Naive thymus-derived CD4-positive, alpha-beta T cell (primary cell): ENCODE data around the gene UIMC1. TPM values are rescaled to one million over a fixed set of nuclear protein-coding genes. Genes with fewer than 3 reads are reported as not detected.

ENCODE experiments used
- ATAC-seq: fragments of 150-1000 bp; cut with Tn5 transposase; 2 replicates; pipeline ENCODE4 v1.10.0; 2021; ENCODE audit warnings: mild to moderate bottlenecking, moderate library complexity
- CTCF ChIA-PET: fragments of 350-600 bp; sonication (Branson Sonifier 250); formaldehyde crosslinking; loops from one replicate; lab custom pipeline; 2021; ENCODE audit warnings: antibody characterized with exemption; lab: Charles Lee
- POLR2A ChIA-PET: fragments of 350-600 bp; sonication (Branson Sonifier 250); formaldehyde crosslinking; loops from one replicate; lab custom pipeline; 2021; ENCODE audit warnings: antibody characterized with exemption, inconsistent platforms; lab: Charles Lee
- DNase-seq, 9 donors: peaks; one replicate each; pipeline versions ENCODE4 v3.0.0 to v3.0.0-alpha.2; 2020 to 2022; ENCODE audit warnings: mixed read lengths in 1 of 9
- H3K27ac ChIP-seq: one replicate; pipeline ENCODE4 v1.7.0; 2013; ENCODE audit warnings: mild to moderate bottlenecking, low read depth, low read length, moderate library complexity
- H3K27me3 ChIP-seq, 2 donors: one replicate each; pipeline ENCODE4 v1.7.0; 2013; ENCODE audit warnings: low read length in 2 of 2, mild to moderate bottlenecking in 2 of 2, moderate library complexity in 2 of 2; ENCODE audit not compliant: control insufficient read depth in 2 of 2, insufficient read depth in 2 of 2
- H3K36me3 ChIP-seq, 3 experiments: 1 replicate in 2 of 3; 2 replicates in 1 of 3; pipeline ENCODE4 v1.7.0; 2013; ENCODE audit warnings: low read length in 3 of 3, mild to moderate bottlenecking in 3 of 3, moderate library complexity in 1 of 3; ENCODE audit not compliant: insufficient read depth in 3 of 3, control insufficient read depth in 2 of 3
- H3K4me1 ChIP-seq, 2 donors: one replicate each; pipeline ENCODE4 v1.7.0; 2013; ENCODE audit warnings: low read length in 2 of 2, mild to moderate bottlenecking in 2 of 2, moderate library complexity in 1 of 2; ENCODE audit not compliant: control insufficient read depth in 2 of 2, insufficient read depth in 2 of 2
- H3K4me3 ChIP-seq: 2 replicates; pipeline ENCODE4 v1.7.0; 2013; ENCODE audit warnings: mild to moderate bottlenecking, low read length
- H3K9me3 ChIP-seq, 3 experiments: 1 replicate in 2 of 3; 2 replicates in 1 of 3; pipeline ENCODE4 v1.7.0; 2013; ENCODE audit warnings: low read length in 3 of 3; ENCODE audit not compliant: control insufficient read depth in 2 of 3
- H3K27ac Mint-ChIP-seq, 9 donors: one replicate each; pipeline ENCODE4 v1.8.0; 2020 to 2022; ENCODE audit warnings: mixed read lengths in 9 of 9, mild to moderate bottlenecking in 8 of 9, moderate library complexity in 5 of 9, inconsistent platforms in 2 of 9
- H3K27me3 Mint-ChIP-seq, 5 donors: one replicate each; pipeline ENCODE4 v1.8.0; 2021 to 2022; ENCODE audit warnings: mixed read lengths in 5 of 5, mild to moderate bottlenecking in 1 of 5
- H3K36me3 Mint-ChIP-seq, 5 donors: one replicate each; pipeline ENCODE4 v1.8.0; 2020 to 2022; ENCODE audit warnings: mixed read lengths in 5 of 5, mild to moderate bottlenecking in 3 of 5, inconsistent platforms in 1 of 5
- H3K4me1 Mint-ChIP-seq, 7 donors: one replicate each; pipeline ENCODE4 v1.8.0; 2020 to 2022; ENCODE audit warnings: mixed read lengths in 7 of 7, mild to moderate bottlenecking in 3 of 7, inconsistent platforms in 1 of 7
- H3K4me3 Mint-ChIP-seq, 10 donors: one replicate each; pipeline ENCODE4 v1.8.0; 2020 to 2022; ENCODE audit warnings: mild to moderate bottlenecking in 10 of 10, mixed read lengths in 10 of 10, moderate library complexity in 6 of 10, inconsistent platforms in 2 of 10
- H3K9me3 Mint-ChIP-seq, 11 donors: one replicate each; pipeline ENCODE4 v1.8.0; 2020 to 2022; ENCODE audit warnings: mixed read lengths in 11 of 11, mild to moderate bottlenecking in 4 of 11, inconsistent platforms in 1 of 11, moderate library complexity in 1 of 11
- intact Hi-C, 2 donors: fragments of 100-400 bp; cut with micrococcal nuclease; formaldehyde crosslinking; loops; one replicate each; pipeline ENCODE4 v1.15.1; 2023
- polyA plus RNA-seq, 2 donors: library from polyadenylated mRNA; unstranded; fragments of 300-500 nt; fragmentation: Illumina TruSeq; gene quantifications; one replicate each; pipeline ENCODE4 v1.2.3, GENCODE V29; 2021
- total RNA-seq, 6 experiments: library from RNA in 5 of 6; stranded (reverse) in 5 of 6; gene quantifications; 1 replicate in 5 of 6; 2 replicates in 1 of 6; pipeline ENCODE4 v1.2.3 and lab custom pipeline; 2021 to 2026

Gene UIMC1
- total and polyA plus RNA-seq, 7 experiments from 2014 or later = 17.5 to 60.8 (median 56.8) TPM

DNA sequence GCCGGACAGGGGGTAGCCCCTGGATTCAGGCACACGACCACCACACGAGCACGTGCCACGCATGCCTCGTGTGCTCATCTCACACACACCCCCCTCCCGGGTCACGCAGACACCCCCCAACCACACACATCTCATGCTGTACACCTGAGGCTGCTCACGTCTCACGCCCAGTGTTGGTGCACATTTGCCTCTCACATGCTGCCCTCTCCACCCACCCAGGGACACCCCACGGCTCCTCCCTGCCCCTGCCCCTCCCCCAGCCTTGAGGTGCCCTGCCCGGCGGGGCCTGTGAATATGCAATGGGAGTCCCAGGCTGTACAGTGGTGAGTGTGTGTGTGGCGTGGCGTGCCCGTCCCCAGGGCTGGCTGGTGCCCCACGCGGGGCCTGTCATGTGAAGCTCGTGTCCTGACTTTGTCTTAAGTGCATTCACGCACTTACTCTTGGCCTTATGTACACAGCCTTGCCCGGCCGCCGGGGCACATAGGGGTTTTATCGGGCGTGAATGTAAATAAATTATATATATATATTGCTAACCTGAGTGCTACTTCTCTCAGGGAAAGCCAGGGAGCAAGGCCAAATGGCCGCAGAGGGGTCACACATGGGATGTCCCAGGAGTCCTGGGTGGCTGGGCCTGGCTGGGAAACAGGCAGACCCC lies 126.1 kb downstream of the UIMC1 start:
- no peak overlapping the region for H3K27ac Mint-ChIP-seq
- intact Hi-C loops = no loop called here
- no peaks in the 10 kb centered on the region for H3K36me3 Mint-ChIP-seq
- ChIA-PET POLR2A (no interaction called here), CTCF (no interaction called here)
- Histone ChIP-seq H3K9me3 (no peaks in the 10 kb centered on the region), H3K27me3 (no peaks in the 10 kb centered on the region), H3K4me3 (no peak overlapping the region), H3K36me3 (no peaks in the 10 kb centered on the region), H3K4me1 (peaks cover 0 to 7% of the 10 kb centered on the region in 2 donors), H3K27ac (no peak overlapping the region)
- H3K4me1 Mint-ChIP-seq = peaks cover 0 to 18% (median 8%) of the 10 kb centered on the region in 7 donors
- ATAC-seq = no peak
- H3K9me3 Mint-ChIP-seq = no peaks in the 10 kb centered on the region
- DNase-seq = no peak
- H3K27me3 Mint-ChIP-seq = peaks cover 11 to 25% (median 12%) of the 10 kb centered on the region in 5 donors
- no peak overlapping the region for H3K4me3 Mint-ChIP-seq

- no peak overlapping the region for H3K27ac ChIP-seq
- H3K27me3 Mint-ChIP-seq = peaks cover 15 to 32% (median 18%) of the 10 kb centered on the region in 5 donors
- H3K9me3 ChIP-seq = no peaks in the 10 kb centered on the region
- H3K4me1 Mint-ChIP-seq = peaks cover 0 to 18% (median 6%) of the 10 kb centered on the region in 7 donors
- no peak overlapping the region for H3K27ac Mint-ChIP-seq
- CTCF ChIA-PET = no interaction called here
- H3K36me3 ChIP-seq = no peaks in the 10 kb centered on the region
- H3K9me3 Mint-ChIP-seq = no peaks in the 10 kb centered on the region
- H3K4me1 ChIP-seq = peaks cover 0 to 7% of the 10 kb centered on the region in 2 donors
- no peak overlapping the region for H3K4me3 Mint-ChIP-seq
- no peak for ATAC-seq
- no peaks in the 10 kb centered on the region for H3K36me3 Mint-ChIP-seq
- H3K4me3 ChIP-seq = no peak overlapping the region
- DNase-seq = no peak
- intact Hi-C loops = no loop called here
- H3K27me3 ChIP-seq = no peaks in the 10 kb centered on the region
- POLR2A ChIA-PET = no interaction called here
These were observed 126.8 kb downstream of the UIMC1 start for GRCh38 chr5:176879663-176880361.

DNA sequence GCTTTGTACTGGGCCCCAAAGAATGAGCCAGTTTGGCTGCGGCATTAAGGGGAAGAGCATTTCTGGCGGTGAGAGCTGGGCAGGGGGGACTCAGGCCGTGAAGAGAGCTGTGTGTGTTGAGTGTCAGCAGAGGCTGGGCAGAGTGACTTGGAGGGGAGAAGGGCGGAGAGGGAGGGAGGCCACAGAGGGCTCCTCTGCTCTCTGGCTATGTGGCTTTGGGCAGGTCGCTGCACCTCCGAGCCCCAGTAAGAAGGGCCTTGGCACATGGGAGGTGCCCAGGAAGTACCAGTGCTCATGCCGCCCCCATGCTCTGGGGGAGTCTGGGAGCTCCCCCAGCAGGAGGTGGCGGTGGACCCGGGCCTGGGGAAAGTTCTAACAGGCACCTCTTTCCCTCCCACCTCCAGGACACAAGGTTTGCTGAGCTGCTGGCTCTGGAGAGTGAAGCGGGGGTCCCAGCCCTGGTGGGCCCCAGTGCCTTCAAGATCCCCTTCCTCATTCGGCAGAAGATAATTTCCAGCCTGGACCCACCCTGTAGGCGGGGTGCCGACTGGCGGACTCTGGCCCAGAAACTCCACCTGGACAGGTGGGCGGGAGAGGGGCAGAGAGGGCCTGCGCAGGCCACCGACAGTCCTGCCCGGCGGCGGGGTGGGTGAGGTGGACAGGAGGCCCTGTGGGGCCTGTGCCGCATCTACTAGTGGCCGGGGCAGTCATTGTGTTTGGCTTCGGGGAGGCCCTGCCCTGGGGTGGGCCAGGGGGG lies 127.5 kb downstream of the UIMC1 start:
- POLR2A ChIA-PET = no interaction called here
- no peaks in the 10 kb centered on the region for H3K27me3 ChIP-seq

DNA sequence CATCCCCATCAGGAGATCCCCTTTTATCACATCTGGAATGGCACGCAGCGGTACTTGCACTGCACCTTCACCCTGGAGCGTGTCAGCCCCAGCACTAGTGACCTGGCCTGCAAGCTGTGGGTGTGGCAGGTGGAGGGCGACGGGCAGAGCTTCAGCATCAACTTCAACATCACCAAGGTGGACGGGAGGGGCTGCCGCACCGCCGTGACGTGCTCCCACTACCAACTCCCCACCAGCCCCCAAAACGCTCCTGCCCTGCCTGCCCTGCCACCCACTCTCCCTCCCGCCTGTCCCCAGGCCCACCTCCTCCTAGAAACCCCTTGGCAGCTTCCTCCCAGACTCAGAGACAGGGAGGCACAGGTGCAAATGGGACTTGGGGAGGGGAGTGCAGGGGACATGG lies 128.1 kb downstream of the UIMC1 start:
- ChIA-PET CTCF (no interaction called here), POLR2A (no interaction called here)
- DNase-seq (no peak), ATAC-seq (no peak)
- H3K27ac Mint-ChIP-seq = no peak overlapping the region
- H3K4me3 Mint-ChIP-seq = no peak overlapping the region
- Histone ChIP-seq H3K27me3 (no peaks in the 10 kb centered on the region), H3K4me1 (peaks cover 0 to 7% of the 10 kb centered on the region in 2 donors), H3K9me3 (no peaks in the 10 kb centered on the region), H3K27ac (no peak overlapping the region), H3K4me3 (no peak overlapping the region), H3K36me3 (no peaks in the 10 kb centered on the region)
- intact Hi-C loops = no loop called here
- no peaks in the 10 kb centered on the region for H3K36me3 Mint-ChIP-seq
- peaks cover 0 to 16% (median 4%) of the 10 kb centered on the region in 7 donors for H3K4me1 Mint-ChIP-seq
- peaks cover 15 to 33% (median 19%) of the 10 kb centered on the region in 5 donors for H3K27me3 Mint-ChIP-seq
- H3K9me3 Mint-ChIP-seq = no peaks in the 10 kb centered on the region

More for the DNA sequence above, 127.5 kb downstream of the UIMC1 start:
- peaks cover 15 to 33% (median 19%) of the 10 kb centered on the region in 5 donors for H3K27me3 Mint-ChIP-seq
- no peaks in the 10 kb centered on the region for H3K36me3 ChIP-seq
- CTCF ChIA-PET = no interaction called here
- no peak overlapping the region for H3K4me3 ChIP-seq
- no peak overlapping the region for H3K27ac ChIP-seq
- H3K27ac Mint-ChIP-seq = no peak overlapping the region
- ATAC-seq = no peak
- H3K9me3 ChIP-seq = no peaks in the 10 kb centered on the region
- peaks cover 0 to 7% of the 10 kb centered on the region in 2 donors for H3K4me1 ChIP-seq
- no peaks in the 10 kb centered on the region for H3K9me3 Mint-ChIP-seq
- peaks cover 0 to 15% (median 4%) of the 10 kb centered on the region in 7 donors for H3K4me1 Mint-ChIP-seq
- DNase-seq = no peak
- no peaks in the 10 kb centered on the region for H3K36me3 Mint-ChIP-seq
- intact Hi-C loops = no loop called here
- no peak overlapping the region for H3K4me3 Mint-ChIP-seq

GRCh38 chr5:176877793-176878331 lies 128.7 kb downstream of the UIMC1 start:
- Histone ChIP-seq H3K4me3 (no peak overlapping the region), H3K27ac (no peak overlapping the region), H3K4me1 (peaks cover 0 to 7% of the 10 kb centered on the region in 2 donors), H3K36me3 (no peaks in the 10 kb centered on the region), H3K27me3 (no peaks in the 10 kb centered on the region), H3K9me3 (no peaks in the 10 kb centered on the region)
- peaks cover 15 to 33% (median 19%) of the 10 kb centered on the region in 5 donors for H3K27me3 Mint-ChIP-seq
- peaks cover 0 to 20% (median 9%) of the 10 kb centered on the region in 7 donors for H3K4me1 Mint-ChIP-seq
- POLR2A ChIA-PET = no interaction called here
- CTCF ChIA-PET = interaction anchor here (0.6 kb wide), 1 partner anchor 190 kb away, joined by 3 read pairs; no protein-coding TSS in a partner anchor
- H3K36me3 Mint-ChIP-seq = peaks cover 0 to 1% (median 0%) of the 10 kb centered on the region in 5 donors
- intact Hi-C loops = no loop called here
- H3K27ac Mint-ChIP-seq = no peak overlapping the region
- ATAC-seq (no peak), DNase-seq (no peak)
- no peak overlapping the region for H3K4me3 Mint-ChIP-seq
- H3K9me3 Mint-ChIP-seq = peaks cover 0 to 2% (median 0%) of the 10 kb centered on the region in 11 donors
